Left ventricle myocardium superior (tissue), 1 donor: ENCODE results near the gene SFT2D1. TPM values are rescaled to one million over a fixed set of nuclear protein-coding genes. Genes with fewer than 3 reads are reported as not detected.
A peak's percentile ranks its signal among the peaks of the same experiment; 100 is the strongest.

Source experiments
- ATAC-seq: fragments of 200-7000 bp; cut with Tn5 transposase; one replicate; pipeline ENCODE4 v1.9.1; 2020; ENCODE audit warnings: mild to moderate bottlenecking, moderate library complexity
- DNase-seq: peaks from one replicate; pipeline ENCODE4 v3.0.0-alpha.2; 2020
- intact Hi-C: fragments of 100-400 bp; cut with micrococcal nuclease; formaldehyde crosslinking; loops from one replicate; pipeline ENCODE4 v1.11.0; 2022
- total RNA-seq: library from RNA; stranded (reverse); fragmentation: NEBNext Ultra II Directional; extraction: Animal tissue kit (Norgen Biotek cat#: 25700); gene quantifications from one replicate; pipeline ENCODE4 v1.2.1, GENCODE V29; 2021
- donor health status: DM: no; HTN: yes; CAD: no; lungs with severe emphysema.

SFT2D1 gene
- total RNA-seq, 1 donor from 2014 or later, result 18.2 TPM

DNA sequence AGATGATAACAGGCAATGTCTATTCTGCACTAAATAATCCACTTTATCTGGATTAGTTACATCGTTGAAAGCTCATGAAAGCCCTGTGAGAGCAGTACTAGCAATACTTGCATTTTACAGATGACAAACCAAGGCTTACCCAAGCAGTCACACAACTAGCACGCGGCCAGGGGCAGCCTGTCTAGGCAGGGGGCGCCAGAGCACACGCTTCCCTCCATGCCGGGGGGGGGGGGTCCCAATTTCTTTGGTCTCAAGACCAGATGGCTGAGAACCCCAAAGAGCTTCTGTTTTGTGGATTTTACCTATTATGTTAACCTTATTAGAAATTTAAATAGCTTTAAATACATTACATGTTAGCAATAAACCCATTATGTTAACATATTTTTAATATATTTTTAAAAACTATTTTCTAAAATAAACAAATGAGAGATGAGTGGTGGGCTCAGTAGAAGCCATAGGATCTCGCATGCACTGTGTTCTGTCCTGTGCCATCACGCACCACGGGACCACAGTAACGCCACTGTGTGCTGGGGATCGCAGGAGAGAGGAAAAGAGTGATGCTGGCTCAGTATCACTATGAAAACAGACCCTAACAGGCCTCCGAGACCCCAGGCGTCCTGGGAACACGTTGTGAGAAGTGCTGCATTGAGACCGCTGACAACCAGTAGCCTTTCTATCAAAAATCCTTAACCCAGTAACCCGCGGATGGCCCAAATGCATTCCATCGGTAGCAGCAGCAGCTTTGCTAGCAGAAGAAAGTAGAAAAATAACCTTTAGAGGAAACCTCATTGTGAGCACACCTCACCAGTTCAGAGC, 28.9 kb downstream of the SFT2D1 start:
- peak; percentile 62 for DNase-seq
- intact Hi-C loops, result loop anchor here (2.0 kb wide), 1 partner anchor 87 kb away; no protein-coding TSS in a partner anchor
- peak; percentile 80 for ATAC-seq

DNA sequence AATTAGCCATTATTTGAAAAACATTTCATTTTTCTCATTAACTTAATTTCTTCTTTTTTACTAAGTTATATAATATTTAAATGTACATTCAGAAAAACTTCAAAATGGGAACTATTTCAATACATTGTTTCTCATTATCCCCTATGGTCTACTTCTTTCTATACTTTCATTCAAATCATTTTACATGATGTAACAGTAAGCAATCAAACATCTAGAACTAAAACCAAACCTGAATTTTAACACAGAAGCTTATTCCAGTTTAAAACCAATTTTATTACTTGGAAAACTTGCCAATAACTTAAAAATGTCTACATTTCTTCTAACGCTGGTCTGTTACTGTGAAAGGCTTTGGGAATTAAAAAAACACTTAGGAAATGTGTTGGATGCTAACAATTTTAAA, 29.5 kb downstream of the SFT2D1 start:
- DNase-seq, result no peak
- ATAC-seq, result no peak

DNA sequence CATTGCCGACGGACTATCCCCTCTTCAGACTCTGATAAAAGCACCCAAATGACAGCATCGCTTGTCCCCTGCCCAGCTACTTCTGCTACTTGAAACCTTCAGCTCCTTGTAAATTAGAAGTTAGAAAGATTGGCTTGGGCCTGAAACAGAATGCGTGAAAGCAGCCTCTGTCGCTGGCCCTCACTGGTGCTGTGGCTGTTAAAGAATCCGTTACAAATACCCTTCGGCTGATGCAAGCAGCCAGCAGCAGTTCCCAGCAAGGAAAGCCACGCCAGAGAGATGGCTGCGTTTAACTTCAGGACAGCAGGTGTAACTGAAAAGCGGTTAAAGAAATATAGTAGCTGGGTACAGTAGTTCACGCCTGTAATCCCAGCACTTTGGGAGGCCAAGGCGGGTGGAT, 31.7 kb downstream of the SFT2D1 start:
- intact Hi-C loops, result no loop called here
- no peak for ATAC-seq

More for the DNA sequence above, 29.5 kb downstream of the SFT2D1 start:
- intact Hi-C loops, result loop anchor here (2.0 kb wide), 1 partner anchor 88 kb away; no protein-coding TSS in a partner anchor

DNA sequence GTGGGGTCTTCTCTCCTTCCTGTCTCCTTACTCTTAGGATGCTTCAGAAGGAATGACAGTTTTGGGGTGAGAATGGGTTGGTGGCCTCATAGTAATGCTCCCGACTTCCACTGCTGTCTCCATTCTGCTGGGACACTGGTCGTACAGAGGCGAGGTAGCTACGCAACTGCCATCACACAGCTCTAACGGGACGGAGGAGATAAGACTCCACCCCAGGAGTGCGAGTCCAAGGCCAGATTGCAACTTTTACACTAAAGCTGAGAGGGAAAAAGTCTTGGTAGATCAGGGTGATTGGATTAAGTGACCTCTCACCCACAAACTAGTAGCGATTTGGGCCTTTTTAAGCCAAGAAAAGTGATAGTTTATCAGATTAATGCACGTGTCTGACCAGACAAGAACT, 32.4 kb downstream of the SFT2D1 start:
- no peak for ATAC-seq
- DNase-seq, result no peak
- intact Hi-C loops, result no loop called here

More for the DNA sequence above, 31.7 kb downstream of the SFT2D1 start:
- DNase-seq, result no peak

DNA sequence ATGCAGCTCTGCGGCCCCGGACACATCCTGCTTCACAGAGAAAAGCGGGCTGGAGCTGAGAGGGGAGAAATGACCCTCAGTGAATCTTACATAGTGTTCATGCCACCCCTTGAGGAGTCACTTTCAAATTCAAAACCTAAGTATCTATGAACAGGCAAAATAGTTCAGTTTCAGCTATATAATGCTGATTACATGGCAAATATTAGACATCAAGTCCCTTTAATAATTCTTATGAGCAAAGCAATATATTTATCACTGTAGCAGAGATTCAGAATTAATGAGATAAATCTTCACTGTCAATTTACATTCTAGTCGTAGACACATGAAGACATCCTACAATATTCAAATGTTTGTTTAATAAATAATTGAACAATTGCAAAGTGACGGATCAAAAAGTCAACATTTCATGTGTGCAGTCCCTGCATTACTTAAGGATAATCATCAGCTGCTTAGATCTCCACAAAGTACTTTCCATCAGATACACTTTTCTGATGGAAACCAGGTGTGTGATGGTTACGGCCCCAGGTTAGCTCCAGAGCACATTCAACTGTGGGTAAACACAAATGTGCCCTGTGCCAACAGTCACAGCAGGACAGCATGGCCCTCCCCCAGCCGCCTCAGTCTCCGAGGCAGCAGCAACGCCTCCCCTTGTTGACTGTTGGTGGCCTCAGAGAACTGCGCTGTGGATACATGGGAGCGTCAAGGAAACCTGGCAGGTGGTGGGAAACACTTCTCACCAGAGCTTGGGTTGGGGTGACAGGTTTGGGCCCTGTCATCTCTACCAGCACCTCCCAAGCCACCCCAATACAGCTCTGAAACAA, 33.4 kb downstream of the SFT2D1 start:
- intact Hi-C loops, result no loop called here
- DNase-seq (no peak), ATAC-seq (no peak)

DNA sequence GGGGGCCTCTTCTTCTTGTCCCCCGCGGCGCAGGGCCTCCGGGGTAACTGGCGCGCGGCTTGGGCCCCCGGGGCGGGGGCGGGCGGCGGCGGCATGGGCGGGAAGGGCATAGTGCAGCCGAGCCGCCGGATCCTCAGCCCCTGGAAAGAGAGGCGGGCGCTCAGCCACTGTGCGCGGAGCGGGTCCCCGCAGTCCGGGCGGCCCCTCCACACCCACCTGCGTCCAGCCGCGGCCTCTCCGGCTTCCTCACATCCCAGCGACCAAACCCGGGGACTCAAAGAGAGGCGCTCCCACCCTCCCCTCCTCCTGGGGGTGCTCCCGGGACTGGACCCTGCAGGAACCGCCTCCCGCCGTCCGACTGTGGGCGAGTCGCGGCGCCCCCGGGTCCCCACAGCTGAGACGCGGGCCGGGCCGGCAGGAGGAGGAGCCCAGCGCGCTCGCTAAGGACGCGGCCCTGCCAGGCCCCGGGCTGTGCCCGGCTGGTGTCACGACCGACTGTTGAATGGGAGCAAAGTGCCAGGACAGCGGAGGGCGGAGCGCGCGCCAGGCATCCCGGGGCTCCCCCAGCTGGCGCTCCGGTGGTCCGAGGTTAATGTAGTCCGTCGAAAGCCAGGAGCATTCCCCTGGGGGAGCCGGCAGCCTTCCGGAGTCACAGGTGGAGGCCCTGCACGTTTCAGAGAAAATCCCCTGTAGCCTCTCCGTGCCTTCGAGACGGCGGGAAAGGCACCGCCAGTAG, 34.1 kb downstream of the SFT2D1 start, which contains the start of gene PRR18:
PRR18 (minus strand) TSS at position 360 of the 736 bp plus-strand sequence; CDS start at position 110, 250 bp downstream.
- intact Hi-C loops, result no loop called here
- ATAC-seq, result peak; percentile 81
- DNase-seq, result peak; percentile 45

DNA sequence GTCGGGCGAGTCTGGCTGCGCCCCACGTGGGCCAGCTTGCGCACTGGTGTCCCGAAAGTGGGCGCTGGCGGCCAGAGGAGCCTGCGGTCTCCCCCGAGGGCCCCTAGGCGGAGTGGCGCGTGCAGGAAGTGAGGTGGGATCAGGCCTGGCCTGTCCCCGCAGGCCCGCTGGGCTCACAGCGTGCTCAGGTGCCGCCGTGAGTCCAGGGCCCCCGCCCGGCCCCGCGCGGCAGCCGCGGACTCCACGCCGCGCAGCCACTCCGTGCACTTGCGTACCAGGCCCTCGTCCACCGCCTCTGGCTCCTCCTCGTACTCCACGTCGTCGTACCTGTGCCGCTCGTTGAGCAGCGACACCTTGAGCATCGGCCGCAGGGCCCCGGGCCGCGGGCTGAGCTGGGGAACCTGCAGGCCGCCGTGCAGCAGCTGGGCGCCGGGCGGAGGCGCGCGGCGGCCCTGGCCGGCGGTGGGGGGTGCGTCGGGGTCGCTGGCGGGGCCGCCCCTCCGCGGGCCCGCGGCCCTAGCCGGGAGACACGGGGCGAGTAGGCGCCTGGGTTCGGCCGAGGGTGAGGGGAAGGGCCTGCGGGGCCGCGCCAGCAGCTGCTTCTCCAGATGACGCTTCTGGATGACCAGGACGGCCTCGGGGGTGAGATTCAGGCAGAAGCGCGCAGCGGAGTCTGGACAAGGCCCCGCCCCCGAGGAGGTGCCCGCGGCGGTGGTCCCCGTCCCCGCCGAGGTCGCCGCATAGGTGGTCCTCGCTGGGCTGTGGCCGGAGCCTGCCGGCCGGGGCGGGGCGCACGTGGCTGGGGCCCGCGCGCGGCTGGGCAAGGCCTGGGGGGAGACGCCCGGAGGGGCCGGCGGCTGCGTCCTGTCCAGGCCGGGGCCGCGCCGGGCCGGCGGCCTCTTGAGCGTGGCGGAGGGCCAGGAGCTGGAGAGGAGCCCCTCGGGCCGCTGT, 35.0 kb downstream of the SFT2D1 start:
- intact Hi-C loops, result no loop called here
- ATAC-seq, result peak; percentile 62

DNA sequence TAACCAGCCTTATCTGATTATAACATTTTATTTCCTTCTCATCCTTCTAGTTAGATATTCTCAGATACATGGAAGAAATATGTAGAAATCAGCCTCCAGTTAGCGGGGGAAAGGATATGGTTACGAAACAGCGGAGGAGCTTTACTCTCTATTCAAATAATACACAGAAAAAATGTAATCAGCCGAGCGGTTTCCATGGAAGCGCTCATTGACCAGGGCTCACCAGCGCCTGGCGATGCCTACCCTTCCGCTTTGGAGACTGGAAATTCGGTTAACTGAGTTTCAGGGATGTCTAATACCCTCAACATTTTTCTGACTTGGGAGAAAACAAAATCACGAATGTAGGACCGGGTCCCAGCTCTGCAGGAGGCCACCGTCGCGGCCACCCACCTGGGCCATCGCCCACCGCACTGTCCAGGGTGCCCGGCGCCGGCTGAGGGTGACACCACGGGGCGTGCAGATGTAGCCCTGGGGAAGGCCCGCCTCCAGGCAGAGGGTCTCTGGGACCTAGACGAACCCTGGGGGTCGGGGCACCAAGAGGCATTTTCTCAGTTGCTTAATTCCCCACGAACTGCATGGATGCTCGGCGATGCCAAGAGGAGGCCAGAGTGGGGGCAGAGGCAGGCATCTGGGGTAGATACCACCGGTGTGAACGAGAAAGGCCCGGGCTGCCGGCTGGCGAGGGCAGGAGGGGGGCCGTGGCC, 35.8 kb downstream of the SFT2D1 start:
- DNase-seq (no peak), ATAC-seq (no peak)
- intact Hi-C loops, result no loop called here

More for the DNA sequence above, 35.0 kb downstream of the SFT2D1 start:
- DNase-seq, result no peak

DNA sequence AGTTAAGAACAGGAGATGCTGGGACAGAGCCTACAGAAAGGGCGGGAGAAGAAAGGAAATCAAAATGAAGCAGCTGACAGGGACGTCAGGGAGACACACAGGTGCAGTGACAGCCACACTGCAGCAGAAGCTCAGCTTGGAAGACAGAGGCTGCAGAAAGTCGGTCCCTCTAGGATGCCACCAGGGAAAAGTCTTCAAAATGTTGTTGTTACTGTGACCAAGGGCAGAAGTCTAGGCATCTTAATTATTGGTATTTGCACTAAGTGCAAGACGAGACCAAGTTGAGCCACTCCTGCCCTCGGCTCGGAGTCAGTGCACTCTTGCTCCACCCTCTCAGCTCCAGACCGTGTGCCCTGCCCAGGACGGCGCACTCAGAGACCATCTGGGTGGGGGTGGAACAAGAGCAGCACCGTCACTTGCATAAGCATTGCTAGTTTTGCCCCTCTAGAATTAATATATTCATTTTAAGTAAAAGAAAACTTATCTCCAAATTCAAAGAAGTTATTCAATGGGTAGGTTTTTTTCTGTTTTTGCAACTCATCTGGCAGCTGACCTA, 36.7 kb downstream of the SFT2D1 start:
- intact Hi-C loops, result no loop called here
- DNase-seq (no peak), ATAC-seq (no peak)

DNA sequence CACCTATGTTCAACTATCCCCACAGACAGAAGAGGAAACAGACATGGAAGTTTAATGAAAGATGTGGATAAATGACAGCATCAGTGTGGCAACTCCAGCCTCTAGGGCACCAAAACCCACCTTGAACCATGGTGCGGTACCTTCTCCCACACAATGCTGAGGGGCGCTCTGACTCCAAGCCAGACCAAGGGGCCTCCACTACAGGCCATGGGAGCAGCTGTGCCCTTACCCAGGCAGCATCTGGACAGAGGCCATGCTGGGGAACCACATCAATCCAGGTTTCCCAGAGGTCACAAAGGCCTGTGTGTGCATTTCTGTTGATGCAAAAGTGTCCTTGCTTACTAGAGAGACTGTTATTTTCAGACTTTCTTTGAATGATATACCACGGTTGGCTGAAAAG, 38.2 kb downstream of the SFT2D1 start:
- ATAC-seq (no peak), DNase-seq (no peak)
- intact Hi-C loops, result no loop called here

DNA sequence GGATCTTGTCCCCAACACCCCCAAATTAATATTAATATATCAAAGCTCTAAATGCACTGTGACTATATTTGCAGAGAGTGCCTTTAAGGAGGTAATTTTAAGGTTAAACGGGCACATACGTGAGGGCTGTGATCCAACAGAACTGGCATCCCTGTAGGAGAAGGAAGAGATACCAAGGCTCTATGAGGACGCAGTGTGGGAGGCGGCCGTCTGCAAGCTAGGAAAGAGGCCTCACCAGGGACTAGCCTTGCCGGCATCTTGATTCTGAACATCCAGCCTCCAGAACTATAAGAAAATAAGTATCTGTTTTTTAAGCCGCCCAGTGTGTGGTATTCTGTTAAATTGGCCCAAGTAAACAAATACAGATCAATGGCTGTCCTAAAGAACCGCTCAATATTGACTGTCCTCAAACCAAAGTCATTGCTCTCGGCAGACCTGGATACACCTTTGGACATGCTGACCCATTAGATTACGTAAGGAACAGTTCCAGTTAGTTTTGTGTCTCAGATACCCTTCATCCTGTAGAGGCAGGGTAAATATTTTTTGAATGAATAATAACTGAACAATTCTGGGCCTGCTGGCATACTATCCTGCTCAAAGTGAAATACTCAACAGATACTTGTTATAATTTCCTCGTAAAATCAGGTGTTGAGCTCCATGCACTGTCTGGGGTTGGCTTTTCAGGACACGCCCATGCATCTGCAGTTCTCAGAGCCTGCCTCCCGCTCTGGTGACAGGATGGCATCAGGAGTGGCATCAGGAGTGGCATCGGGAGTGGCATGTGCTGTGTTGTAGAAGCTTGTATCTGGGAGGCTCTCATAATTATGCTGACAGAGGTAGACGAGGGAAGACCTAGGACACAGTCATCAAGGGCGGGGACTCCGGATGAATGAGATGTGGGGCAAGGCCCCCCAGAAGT, 40.5 kb downstream of the SFT2D1 start:
- no peak for DNase-seq
- intact Hi-C loops, result no loop called here
- ATAC-seq, result no peak

DNA sequence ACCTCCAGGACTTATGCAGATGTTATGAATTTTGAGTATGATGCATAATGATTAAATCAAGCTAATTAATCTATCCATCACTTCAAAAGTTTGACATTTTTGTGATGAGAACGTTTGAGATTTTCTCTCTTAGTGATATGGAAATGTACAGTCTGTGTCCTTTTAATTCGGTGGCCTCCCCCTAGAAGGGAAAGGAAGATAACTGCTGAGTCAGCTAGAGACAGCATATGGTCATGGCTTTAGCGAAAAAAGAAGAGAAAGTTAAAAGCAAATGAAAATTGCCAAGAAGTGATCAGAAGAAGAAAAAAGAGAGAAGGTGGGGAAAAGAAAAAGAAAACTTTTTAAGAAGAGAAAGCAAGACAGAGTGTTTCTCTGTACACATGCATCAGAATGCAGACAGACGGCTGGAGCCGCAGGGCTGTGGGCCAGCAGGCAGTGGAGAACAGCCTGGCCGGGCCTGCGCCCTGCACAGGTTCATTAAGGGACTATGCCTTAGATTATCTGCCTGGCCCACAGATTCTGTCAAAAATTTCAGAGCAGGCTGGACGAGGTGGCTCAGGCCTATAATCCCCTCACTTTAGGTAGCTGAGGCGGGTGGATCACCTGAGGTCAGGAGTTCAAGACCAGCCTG, 41.9 kb downstream of the SFT2D1 start:
- intact Hi-C loops, result no loop called here
- ATAC-seq (no peak), DNase-seq (no peak)

DNA sequence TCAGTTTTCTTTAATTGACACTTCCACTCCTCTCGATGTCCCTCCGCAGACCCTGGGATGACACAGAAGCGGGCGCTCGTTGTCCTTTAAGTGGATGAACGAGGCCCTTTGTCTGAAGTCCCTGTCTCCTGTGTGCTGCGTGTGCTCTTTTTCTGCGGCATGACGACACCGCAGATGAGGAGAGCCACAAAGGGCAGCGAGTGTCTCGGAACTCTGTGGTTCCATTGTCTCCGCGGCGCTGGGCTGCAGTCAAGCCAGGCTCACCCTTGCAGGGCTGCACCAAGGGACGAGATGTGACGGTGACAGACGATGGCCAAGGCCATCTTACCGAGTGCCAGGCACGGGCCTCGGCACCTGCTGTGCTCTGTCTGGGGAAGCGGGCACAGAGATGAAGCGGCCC, 44.7 kb downstream of the SFT2D1 start:
- DNase-seq (no peak), ATAC-seq (no peak)
- intact Hi-C loops, result no loop called here

DNA sequence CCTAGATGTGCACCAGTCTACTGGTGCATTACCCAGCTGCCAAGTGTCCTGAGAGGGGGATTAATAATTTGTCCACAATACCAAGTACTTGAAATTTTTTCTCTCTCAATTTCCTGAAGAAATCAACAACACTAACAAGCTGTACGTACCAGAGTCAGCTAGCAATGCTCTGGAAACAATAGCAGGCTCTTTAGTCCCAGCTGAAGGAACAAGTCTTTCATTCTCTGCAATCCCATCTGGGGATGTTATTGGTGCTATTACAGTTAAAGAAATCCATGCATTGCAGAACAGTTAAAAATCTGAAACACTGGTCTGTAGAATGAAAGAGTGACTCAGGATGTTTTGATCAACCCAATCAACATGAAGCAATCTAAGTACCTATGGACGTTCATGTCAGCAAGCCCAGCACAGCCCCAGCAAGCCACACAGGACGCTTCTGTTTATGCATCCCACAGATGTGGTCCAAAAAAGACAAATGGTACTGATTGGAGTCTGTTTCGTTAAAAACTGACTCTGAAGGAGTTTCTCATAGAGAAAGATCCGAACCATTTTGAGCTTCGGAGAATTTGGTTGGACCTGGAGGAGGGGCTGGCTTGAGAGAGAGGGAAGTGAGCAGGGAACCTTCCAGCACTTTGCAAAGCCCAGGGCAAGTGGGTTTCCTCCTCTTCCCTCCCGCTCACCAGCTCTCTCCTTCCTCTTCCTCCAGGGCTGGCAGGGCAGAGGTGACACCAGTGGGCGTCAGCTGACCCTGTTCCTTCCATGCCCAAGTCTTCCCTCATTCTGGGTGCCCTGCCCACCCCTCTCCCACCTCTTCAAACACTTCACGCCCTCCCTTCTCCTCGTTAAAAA, 46.1 kb downstream of the SFT2D1 start:
- intact Hi-C loops, result no loop called here
- DNase-seq (no peak), ATAC-seq (no peak)
